Right cardiac atrium (tissue), 5 donors: Measurements from ENCODE around the gene FCMR. TPM values are rescaled to one million over a fixed set of nuclear protein-coding genes. Genes with fewer than 3 reads are reported as not detected.

Experiments
- ATAC-seq, 2 donors: fragments of 200-7000 bp; cut with Tn5 transposase; one replicate each; pipeline versions ENCODE4 v1.8.0 to v1.9.1; 2020; ENCODE audit warnings: moderate library complexity in 2 of 2, mild to moderate bottlenecking in 1 of 2
- DNase-seq, 3 donors: peaks; one replicate each; pipeline ENCODE4 v3.0.0-alpha.2; 2020
- H3K27ac ChIP-seq: one replicate; pipeline ENCODE4 v1.5.1; 2013; ENCODE audit warnings: mild to moderate bottlenecking, low read length, control low read depth, moderate library complexity
- H3K27me3 ChIP-seq: one replicate; pipeline ENCODE4 v1.6.1; 2013; ENCODE audit not compliant: control insufficient read depth, insufficient read depth
- H3K4me1 ChIP-seq: one replicate; pipeline ENCODE4 v1.6.1; 2013; ENCODE audit warnings: low read length; ENCODE audit not compliant: control insufficient read depth, insufficient read depth
- H3K4me3 ChIP-seq: one replicate; pipeline ENCODE4 v1.5.1; 2013; ENCODE audit warnings: low read length, control low read depth
- H3K9me3 ChIP-seq: one replicate; pipeline ENCODE4 v1.6.1; 2013; ENCODE audit warnings: low read length; ENCODE audit not compliant: control insufficient read depth
- WGBS: extraction: QIAGEN DNeasy Blood & Tissue Kit; methylation state at CpG from one replicate; pipeline ENCODE4 v1.1.7; 2013; 5-methylcytosine and 5-hydroxymethylcytosine counted together
- intact Hi-C, 4 donors: fragments of 100-400 bp; cut with DNase I; formaldehyde crosslinking; loops; one replicate each; pipeline versions ENCODE4 v1.11.0 to v1.14.0; 2022 to 2023
- polyA plus RNA-seq: library from polyadenylated mRNA; stranded (reverse); fragments of 200-250 nt; gene quantifications from one replicate; pipeline ENCODE4 v1.2.3, GENCODE V29; 2013
- total RNA-seq, 4 donors: library from RNA; stranded (reverse); fragmentation: NEBNext Ultra II Directional; extraction: Animal tissue kit (Norgen Biotek cat#: 25700); gene quantifications; one replicate each; pipeline ENCODE4 v1.2.1, GENCODE V29; 2021
- donor health status: healthy with polysubstance abuse.
- donor health status: DM: no; HTN: yes; CAD: no.
- donor health status: DM: no; HTN: no; CAD: no.
- donor health status: DM: no; HTN: yes; CAD: no; lungs with severe emphysema.
- donor health status: DM: yes; HTN: yes; CAD: no.

FCMR gene
- total and polyA plus RNA-seq, 5 donors, result 0.81 to 2.7 (median 1.8) TPM

DNA sequence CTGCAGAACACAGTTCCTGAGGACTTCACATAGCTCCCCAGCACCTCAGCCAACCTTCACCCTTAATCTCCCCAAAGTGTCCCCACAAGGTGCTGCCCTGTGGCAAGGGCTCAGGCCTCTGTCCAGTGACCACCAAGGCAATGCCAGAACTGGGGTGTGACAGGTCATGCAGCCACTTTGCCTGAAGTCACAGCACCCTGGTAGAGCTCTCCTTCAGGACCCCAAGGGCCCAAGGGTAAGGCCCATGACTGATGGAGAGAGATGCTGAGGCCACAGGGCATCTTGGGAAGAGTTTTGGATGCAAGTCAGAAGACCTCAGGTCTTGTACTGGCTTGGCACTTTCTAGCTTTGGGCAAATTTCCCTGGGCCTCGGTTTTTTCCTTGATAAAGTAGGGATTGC, 783 bp upstream of the FCMR start:
- Histone ChIP-seq H3K27me3 (no peaks in the 10 kb centered on the region), H3K27ac (no peak overlapping the region), H3K9me3 (no peaks in the 10 kb centered on the region), H3K4me1 (no peaks in the 10 kb centered on the region), H3K4me3 (no peak overlapping the region)
- ATAC-seq (no peak), DNase-seq (no peak)
- WGBS, result 79% methylated on average over 1 of the region's 1 CpG
- intact Hi-C loops, result no loop called here

DNA sequence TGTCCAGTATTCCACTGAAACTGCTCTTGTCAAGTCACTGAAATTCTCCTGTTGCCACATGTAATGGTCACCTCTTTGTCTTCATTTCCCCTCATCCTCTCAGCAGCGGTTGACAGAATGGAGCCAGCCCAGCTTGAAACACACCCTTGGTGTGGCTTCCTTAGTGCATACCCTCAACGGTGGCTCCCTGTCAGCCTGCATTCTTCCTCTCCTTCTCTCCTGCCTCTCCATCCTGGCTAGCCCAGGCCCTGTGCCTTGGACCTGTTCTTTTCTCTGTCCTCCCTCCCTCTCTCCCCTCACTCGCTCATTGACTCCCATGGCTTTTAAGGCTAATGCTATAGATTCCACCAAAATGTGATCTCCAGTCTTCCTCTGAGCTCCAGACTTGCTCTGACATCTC, 3.7 kb downstream of the FCMR start:
- DNase-seq (no peak), ATAC-seq (no peak)
- no peaks in the 10 kb centered on the region for H3K9me3 ChIP-seq
- no peak overlapping the region for H3K4me3 ChIP-seq
- intact Hi-C loops, result loop anchor here in 3 of 4 donors (10.0 kb wide), 4 partner anchors 183 to 433 kb away; no protein-coding TSS in a partner anchor
- H3K4me1 ChIP-seq, result no peaks in the 10 kb centered on the region
- no peaks in the 10 kb centered on the region for H3K27me3 ChIP-seq
- 74% methylated on average over 3 of the region's 3 CpGs for WGBS
- H3K27ac ChIP-seq, result no peak overlapping the region

DNA sequence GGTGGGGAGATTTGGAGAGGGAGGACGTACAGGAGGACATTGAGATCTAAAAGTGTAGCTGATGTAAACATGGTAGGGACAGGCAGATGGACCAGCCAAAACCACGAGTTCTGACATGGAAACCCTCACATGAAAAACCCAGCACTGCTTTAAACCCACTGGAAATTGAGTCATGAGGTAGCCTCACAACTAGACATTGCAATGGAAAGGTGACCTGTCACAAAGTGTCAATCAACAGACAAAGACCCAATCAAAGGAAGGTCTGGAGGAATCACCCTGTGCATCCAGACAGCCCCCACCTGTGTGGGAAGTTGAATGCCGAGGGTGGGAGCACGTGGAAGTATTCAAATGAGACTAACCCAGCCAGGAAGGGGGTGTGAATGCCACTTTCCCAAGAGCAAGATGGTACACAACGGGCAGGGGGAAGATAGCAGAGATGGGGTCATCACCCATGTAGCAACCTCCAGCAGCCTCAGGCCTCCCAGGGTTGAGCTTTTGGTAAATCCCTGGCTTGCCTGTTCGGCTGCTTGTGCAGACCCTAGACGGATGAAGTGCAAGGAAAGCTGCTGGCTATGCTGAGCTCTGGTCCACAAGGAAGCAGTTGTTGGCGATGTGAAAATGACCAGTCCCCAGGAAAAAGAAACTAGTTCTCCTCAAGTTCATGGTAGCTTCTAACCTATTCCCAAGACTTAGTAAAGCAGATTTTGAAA, 5.6 kb downstream of the FCMR start:
- ATAC-seq (no peak), DNase-seq (no peak)
- intact Hi-C loops, result loop anchor here in 3 of 4 donors (10.0 kb wide), 4 partner anchors 181 to 431 kb away; no protein-coding TSS in a partner anchor
- WGBS, result 71% methylated on average over 8 of the region's 8 CpGs
- no peaks in the 10 kb centered on the region for H3K9me3 ChIP-seq
- no peaks in the 10 kb centered on the region for H3K4me1 ChIP-seq
- H3K27me3 ChIP-seq, result no peaks in the 10 kb centered on the region
- H3K27ac ChIP-seq, result no peak overlapping the region
- H3K4me3 ChIP-seq, result no peak overlapping the region

DNA sequence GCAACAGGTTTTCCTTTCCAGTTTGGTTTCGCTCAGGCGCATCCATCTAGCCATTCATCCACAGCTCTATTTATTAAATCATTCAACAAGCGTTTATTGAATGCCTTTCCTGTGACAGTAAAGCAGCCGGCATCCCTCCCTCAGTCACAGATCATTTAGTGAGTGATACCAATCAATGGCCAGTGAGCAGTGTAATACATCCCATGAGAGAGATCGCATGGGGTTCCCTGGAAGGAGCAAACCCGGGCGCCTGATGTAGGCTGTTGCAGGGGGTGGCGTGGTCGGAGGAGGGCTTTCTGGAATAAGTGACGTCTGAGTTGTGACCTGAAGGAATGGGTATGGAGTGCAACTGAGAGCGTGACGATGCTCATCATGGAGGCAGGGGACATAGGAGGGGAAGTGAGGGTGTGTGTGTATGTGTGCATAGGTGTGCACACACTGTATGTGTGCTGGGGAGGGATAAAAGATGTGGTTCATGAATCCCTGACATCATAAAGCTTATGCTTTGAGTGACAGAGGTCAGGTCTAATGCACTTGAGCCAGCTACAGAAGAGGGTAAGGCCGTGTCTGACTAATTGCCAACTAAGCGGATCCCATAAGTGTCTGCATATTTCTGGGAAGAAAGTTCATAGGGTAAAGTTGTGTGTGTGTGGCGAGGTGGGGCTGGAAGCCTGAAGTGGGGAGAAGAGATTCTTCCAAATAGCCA, 6.6 kb downstream of the FCMR start:
- H3K27ac ChIP-seq, result no peak overlapping the region
- intact Hi-C loops, result loop anchor here in 3 of 4 donors (10.0 kb wide), 4 partner anchors 180 to 430 kb away; no protein-coding TSS in a partner anchor
- H3K9me3 ChIP-seq, result no peaks in the 10 kb centered on the region
- no peaks in the 10 kb centered on the region for H3K27me3 ChIP-seq
- WGBS, result 84% methylated on average over 15 of the region's 15 CpGs
- DNase-seq, result no peak
- no peaks in the 10 kb centered on the region for H3K4me1 ChIP-seq
- H3K4me3 ChIP-seq, result no peak overlapping the region
- ATAC-seq, result no peak

DNA sequence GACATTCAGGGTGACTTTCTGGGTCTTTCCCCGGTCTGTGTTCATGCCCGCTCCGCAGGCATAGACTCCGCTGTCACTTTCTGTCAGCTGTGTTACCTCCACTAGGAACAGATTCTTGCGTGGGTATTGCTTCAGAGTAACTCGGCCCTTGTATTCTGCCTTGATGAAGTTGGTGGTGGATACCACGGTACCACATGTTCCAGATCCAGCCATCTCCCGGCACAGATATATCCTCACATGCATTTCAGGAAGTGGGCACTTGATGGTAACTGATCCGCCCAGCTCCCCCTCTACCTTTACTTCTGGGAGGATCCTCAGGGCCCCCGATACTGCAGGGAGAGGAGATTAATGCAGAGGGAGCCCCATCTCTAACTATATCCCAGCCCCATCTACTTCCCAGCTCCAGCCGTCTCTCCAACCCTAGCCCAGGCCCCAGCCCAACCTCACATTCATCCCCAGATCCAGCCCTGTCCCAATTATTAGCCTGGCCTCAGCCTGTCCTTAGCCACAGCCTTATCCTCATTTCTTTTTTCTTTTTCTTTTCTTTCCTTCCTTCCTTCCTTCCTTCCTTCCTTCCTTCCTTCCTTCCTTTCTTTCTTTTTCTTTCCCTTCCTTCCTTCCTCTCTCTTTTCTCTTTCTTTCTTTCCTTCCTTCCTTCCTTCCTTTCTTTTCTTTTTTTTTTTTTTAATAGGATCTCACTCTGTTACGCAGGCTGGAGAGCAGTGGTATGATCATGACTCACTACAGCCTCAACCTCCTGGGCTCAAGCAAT, 7.8 kb downstream of the FCMR start:
- ATAC-seq (no peak), DNase-seq (no peak)
- Histone ChIP-seq H3K9me3 (no peaks in the 10 kb centered on the region), H3K4me3 (no peak overlapping the region), H3K27ac (no peak overlapping the region), H3K27me3 (no peaks in the 10 kb centered on the region), H3K4me1 (no peaks in the 10 kb centered on the region)
- intact Hi-C loops, result loop anchor here (5.0 to 10.0 kb wide), 7 partner anchors 52 to 429 kb away; no protein-coding TSS in a partner anchor
- WGBS, result 81% methylated on average over 12 of the region's 12 CpGs

DNA sequence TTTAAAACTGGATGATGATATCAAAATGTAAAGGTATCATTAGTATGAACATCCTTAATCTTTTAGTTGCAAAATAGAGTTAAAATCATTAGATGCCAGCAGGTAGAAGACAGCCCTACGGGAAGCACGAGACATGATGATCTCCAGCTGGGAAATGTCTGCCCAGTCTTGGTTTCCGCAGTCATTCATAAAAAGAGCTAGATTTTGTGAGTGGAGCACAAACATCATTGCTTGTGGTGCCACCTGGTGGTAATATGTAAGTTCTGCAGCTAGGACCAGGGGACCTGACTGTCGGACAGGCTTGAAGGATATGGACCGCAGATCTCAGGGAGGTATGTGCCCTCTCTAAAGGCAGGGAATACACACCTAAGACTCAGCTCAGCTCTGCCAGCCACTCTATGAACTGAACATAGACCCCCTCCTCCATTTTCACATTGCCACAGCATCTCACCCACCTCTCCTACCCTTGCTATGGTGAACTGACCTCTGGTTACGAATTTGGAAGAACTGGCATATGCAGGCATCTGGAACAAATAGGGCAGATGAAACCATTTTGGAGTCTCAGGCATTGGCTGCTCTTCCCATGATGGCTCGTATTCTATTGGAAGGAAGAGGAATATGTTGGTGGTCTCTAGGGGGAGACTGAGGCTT, 9.2 kb downstream of the FCMR start:
- peak; percentile 61 to 67 for ATAC-seq

DNA sequence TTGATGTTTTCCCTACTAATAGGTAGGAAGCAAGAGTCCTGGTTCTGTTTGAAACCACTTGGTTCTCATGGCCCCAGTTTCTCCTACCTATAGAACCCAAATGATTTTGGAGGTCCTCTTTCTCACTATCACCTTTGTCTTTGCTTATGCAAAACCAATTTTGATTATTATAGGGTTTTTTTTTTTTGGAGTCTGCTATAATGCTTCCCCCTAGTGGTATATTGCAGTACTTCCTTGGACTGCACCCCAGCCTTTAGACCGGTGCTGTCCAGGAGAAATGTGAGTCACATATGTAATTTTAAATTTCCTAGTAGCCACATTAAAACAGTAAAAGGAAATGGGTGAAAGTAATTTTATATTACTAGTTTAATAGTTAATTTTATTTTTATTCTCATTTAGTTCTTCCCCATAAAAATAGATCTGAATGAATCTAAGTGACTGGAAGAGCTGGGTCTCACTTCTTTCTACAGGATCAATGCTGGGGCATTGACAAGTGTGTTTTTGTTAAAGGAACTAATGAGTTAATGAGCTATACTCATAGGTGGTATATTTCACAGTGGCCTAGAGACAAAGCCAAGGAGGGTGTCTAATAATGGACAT, 10.6 kb downstream of the FCMR start:
- intact Hi-C loops, result loop anchor here (5.0 to 10.0 kb wide), 7 partner anchors 49 to 426 kb away; no protein-coding TSS in a partner anchor
- ATAC-seq, result peak in 1 of 2 donors; percentile 54
- H3K27ac ChIP-seq, result no peak overlapping the region
- no peak overlapping the region for H3K4me3 ChIP-seq
- no peaks in the 10 kb centered on the region for H3K27me3 ChIP-seq
- H3K9me3 ChIP-seq, result no peaks in the 10 kb centered on the region
- DNase-seq, result no peak
- H3K4me1 ChIP-seq, result no peaks in the 10 kb centered on the region
- 0% methylated on average over 1 of the region's 1 CpG for WGBS

More for the DNA sequence above, 9.2 kb downstream of the FCMR start:
- no peak overlapping the region for H3K27ac ChIP-seq
- intact Hi-C loops, result loop anchor here (5.0 to 10.0 kb wide), 7 partner anchors 50 to 428 kb away; no protein-coding TSS in a partner anchor
- H3K27me3 ChIP-seq, result no peaks in the 10 kb centered on the region
- WGBS, result 20% methylated on average over 7 of the region's 7 CpGs
- DNase-seq, result peak; percentile 38 to 74 (median 60)
- no peaks in the 10 kb centered on the region for H3K9me3 ChIP-seq
- no peaks in the 10 kb centered on the region for H3K4me1 ChIP-seq
- no peak overlapping the region for H3K4me3 ChIP-seq

DNA sequence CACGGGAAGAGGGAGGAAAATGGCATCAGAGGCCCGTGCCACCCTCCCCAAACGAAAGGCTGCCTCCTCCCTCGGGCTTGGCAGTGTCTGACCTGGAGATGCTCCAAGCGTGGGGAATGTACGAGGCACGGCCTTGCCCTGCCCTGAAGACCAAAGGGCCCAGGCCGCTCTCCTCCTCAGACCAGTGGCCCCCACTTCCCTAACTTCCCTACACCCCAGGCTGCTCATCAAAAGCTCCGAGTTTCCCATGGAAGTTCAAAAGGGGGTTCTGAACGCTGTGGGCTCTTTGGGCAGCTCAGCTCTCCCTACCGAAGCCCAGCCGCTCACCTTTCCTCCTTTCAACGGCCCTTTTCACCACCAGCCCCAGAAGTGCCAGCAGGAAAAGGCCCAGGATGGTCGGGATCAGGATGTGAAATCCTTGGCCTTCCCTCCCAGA, 11.8 kb downstream of the FCMR start:
- H3K9me3 ChIP-seq, result no peaks in the 10 kb centered on the region
- DNase-seq, result peak in 1 of 3 donors; percentile 55
- H3K27me3 ChIP-seq, result no peaks in the 10 kb centered on the region
- WGBS, result 30% methylated on average over 14 of the region's 14 CpGs
- H3K4me1 ChIP-seq, result no peaks in the 10 kb centered on the region
- peak; percentile 8 to 17 for ATAC-seq
- intact Hi-C loops, result loop anchor here (5.0 to 10.0 kb wide), 9 partner anchors 43 to 435 kb away; partner anchors contain the start of genes IKBKE (in 1 of the 4) and IL20 (in 1 of the 4)
- no peak overlapping the region for H3K27ac ChIP-seq
- peak overlapping the region; percentile 51 for H3K4me3 ChIP-seq

DNA sequence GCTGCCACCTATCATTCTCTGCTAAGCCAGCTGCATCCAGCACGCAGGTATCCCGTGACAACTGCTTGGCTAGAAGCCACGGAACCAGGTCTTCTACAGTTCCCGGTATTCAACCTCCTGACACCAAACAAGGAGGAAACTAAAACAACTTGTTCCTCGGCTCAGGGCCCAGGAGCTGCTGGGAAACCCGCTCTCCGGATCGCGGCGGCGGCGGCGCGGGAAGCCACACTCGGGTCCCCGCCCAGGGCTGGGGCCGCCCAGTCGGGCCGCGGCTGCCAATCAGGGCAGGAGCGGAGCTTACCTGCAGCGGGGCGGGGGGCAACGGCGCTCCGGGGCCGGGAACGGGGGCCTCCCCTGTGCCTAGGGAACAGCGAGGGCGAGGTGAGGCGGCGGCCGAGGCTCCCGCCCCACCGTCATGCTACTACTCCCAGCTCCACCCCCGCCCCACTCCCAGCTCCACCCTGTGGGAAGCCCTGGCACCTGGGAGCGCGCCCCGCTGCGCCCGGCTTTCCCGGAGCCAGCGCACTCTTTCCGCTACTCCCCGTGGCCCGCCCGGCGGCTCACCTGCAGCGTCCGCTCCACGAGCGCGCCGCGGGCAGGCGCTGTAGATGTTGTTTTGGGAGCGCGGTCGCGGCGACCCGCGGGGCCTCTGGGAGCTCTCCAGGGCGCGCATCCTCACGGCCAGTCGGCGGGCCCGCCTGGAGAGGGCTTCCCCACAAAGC, 12.4 kb downstream of the FCMR start:
- WGBS, result 2% methylated on average over 69 of the region's 69 CpGs
- ATAC-seq (peak; percentile 68 to 77), DNase-seq (peak; percentile 53 to 73 (median 72))
- H3K27ac ChIP-seq, result no peak overlapping the region
- no peaks in the 10 kb centered on the region for H3K9me3 ChIP-seq
- no peaks in the 10 kb centered on the region for H3K4me1 ChIP-seq
- H3K4me3 ChIP-seq, result peak overlapping the region; percentile 51
- intact Hi-C loops, result loop anchor here in 1 of 4 donors (5.0 to 10.0 kb wide), 2 partner anchors 42 to 435 kb away; partner anchors contain the start of genes IKBKE and IL20
- no peaks in the 10 kb centered on the region for H3K27me3 ChIP-seq
